CD14-positive monocyte (primary cell): ENCODE results near the gene GP1BA. TPM values are rescaled to one million over a fixed set of nuclear protein-coding genes. Genes with fewer than 3 reads are reported as not detected.

Experiments used
- DNase-seq, 3 donors: peaks; one replicate each; pipeline ENCODE4 v3.0.0-alpha.2; 2011 to 2022
- H2AFZ ChIP-seq: 2 replicates; pipeline ENCODE4 v1.6.0; 2012; ENCODE audit warnings: mild to moderate bottlenecking, low read depth, low read length, inconsistent platforms; ENCODE audit not compliant: insufficient read depth, poor library complexity, severe bottlenecking
- H3K27ac ChIP-seq, 2 donors: 1 replicate in 1 of 2; 2 replicates in 1 of 2; pipeline ENCODE4 v1.5.1; 2012 to 2013; ENCODE audit warnings: low read length in 2 of 2, control low read depth in 1 of 2, inconsistent platforms in 1 of 2, low read depth in 1 of 2, mild to moderate bottlenecking in 1 of 2
- H3K27me3 ChIP-seq, 2 donors: one replicate each; pipeline versions ENCODE4 v1.6.0 to v1.6.1; 2011 to 2013; ENCODE audit warnings: low read length in 2 of 2; ENCODE audit not compliant: control insufficient read depth in 2 of 2, insufficient read depth in 2 of 2
- H3K36me3 ChIP-seq, 2 donors: replicated peaks in 1 of 2; 1 replicate in 1 of 2; 2 replicates in 1 of 2; pipeline versions ENCODE4 v1.5.1 to v1.6.1; 2012 to 2013; ENCODE audit warnings: low read length in 2 of 2, control low read depth in 1 of 2, inconsistent platforms in 1 of 2, mild to moderate bottlenecking in 1 of 2; ENCODE audit not compliant: insufficient read depth in 2 of 2, control insufficient read depth in 1 of 2
- H3K4me1 ChIP-seq, 2 donors: 1 replicate in 1 of 2; 2 replicates in 1 of 2; pipeline versions ENCODE4 v1.5.1 to v1.6.1; 2012 to 2013; ENCODE audit warnings: low read length in 2 of 2, control low read depth in 1 of 2, inconsistent platforms in 1 of 2, mild to moderate bottlenecking in 1 of 2, moderate library complexity in 1 of 2; ENCODE audit not compliant: insufficient read depth in 2 of 2, control insufficient read depth in 1 of 2
- H3K4me2 ChIP-seq: replicated peaks from 2 replicates; pipeline ENCODE3; 2012; ENCODE audit warnings: low read length, moderate library complexity, mild to moderate bottlenecking; ENCODE audit not compliant: poor library complexity, severe bottlenecking; ENCODE audit errors: extremely low read depth
- H3K4me3 ChIP-seq, 3 experiments: fragments of 200-600 bp in 1 of 3; sonication (generic) in 1 of 3; replicated peaks in 1 of 3; 1 replicate in 2 of 3; 2 replicates in 1 of 3; pipeline ENCODE4 v1.5.1; 2011 to 2013; ENCODE audit warnings: low read length in 3 of 3, mild to moderate bottlenecking in 3 of 3, control low read depth in 2 of 3, low read depth in 2 of 3, inconsistent platforms in 1 of 3, moderate library complexity in 1 of 3
- H3K79me2 ChIP-seq: 2 replicates; pipeline ENCODE4 v1.6.0; 2012; ENCODE audit warnings: mild to moderate bottlenecking, control low read depth, inconsistent platforms, low read length, moderate library complexity; ENCODE audit not compliant: insufficient read depth
- H3K9ac ChIP-seq: 2 replicates; pipeline ENCODE4 v1.6.0; 2017; ENCODE audit warnings: low read length, mild to moderate bottlenecking; ENCODE audit not compliant: insufficient read depth, poor library complexity, severe bottlenecking
- H3K9me3 ChIP-seq, 2 donors: replicated peaks in 1 of 2; 1 replicate in 1 of 2; 2 replicates in 1 of 2; pipeline versions ENCODE4 v1.5.1 to v1.6.1; 2012 to 2013; ENCODE audit warnings: low read length in 2 of 2, control low read depth in 1 of 2; ENCODE audit not compliant: control insufficient read depth in 1 of 2, insufficient read depth in 1 of 2
- H4K20me1 ChIP-seq: 2 replicates; pipeline ENCODE4 v1.6.0; 2012; ENCODE audit warnings: mild to moderate bottlenecking, low read length, control low read depth, moderate library complexity; ENCODE audit not compliant: insufficient read depth
- H3K27ac Mint-ChIP-seq, 7 donors: one replicate each; pipeline ENCODE4 v1.8.0; 2020; ENCODE audit warnings: mild to moderate bottlenecking in 7 of 7, mixed read lengths in 7 of 7, moderate library complexity in 6 of 7, inconsistent platforms in 2 of 7
- H3K27me3 Mint-ChIP-seq, 3 donors: one replicate each; pipeline ENCODE4 v1.8.0; 2021 to 2022; ENCODE audit warnings: low read depth in 3 of 3, mild to moderate bottlenecking in 3 of 3, mixed read lengths in 3 of 3, moderate library complexity in 3 of 3, inconsistent platforms in 1 of 3
- H3K36me3 Mint-ChIP-seq, 2 donors: one replicate each; pipeline ENCODE4 v1.8.0; 2020; ENCODE audit warnings: mixed read lengths in 2 of 2, inconsistent platforms in 1 of 2, mild to moderate bottlenecking in 1 of 2
- H3K4me1 Mint-ChIP-seq: one replicate; pipeline ENCODE4 v1.8.0; 2020; ENCODE audit warnings: mild to moderate bottlenecking, mixed read lengths
- H3K4me3 Mint-ChIP-seq, 2 donors: one replicate each; pipeline ENCODE4 v1.8.0; 2020; ENCODE audit warnings: mild to moderate bottlenecking in 2 of 2, mixed read lengths in 2 of 2, moderate library complexity in 1 of 2
- H3K9me3 Mint-ChIP-seq, 7 donors: one replicate each; pipeline ENCODE4 v1.8.0; 2020 to 2022; ENCODE audit warnings: mixed read lengths in 7 of 7, mild to moderate bottlenecking in 6 of 7, moderate library complexity in 6 of 7, inconsistent platforms in 2 of 7
- WGBS: methylation state at CpG from one replicate; pipeline ENCODE4 v1.1.5; 2013; ENCODE audit warnings: missing lambda C conversion rate; ENCODE audit not compliant: insufficient coverage; 5-methylcytosine and 5-hydroxymethylcytosine counted together
- intact Hi-C, 2 donors: fragments of 100-400 bp; cut with micrococcal nuclease; formaldehyde crosslinking; loops; one replicate each; pipeline versions ENCODE4 v1.15.0 to v1.15.1; 2023
- polyA plus RNA-seq, 3 donors: library from polyadenylated mRNA; depleted of rRNA in 1 of 3; unstranded in 2 of 3; stranded (reverse) in 1 of 3; fragments of 300-500 nt in 2 of 3; fragments of >200 nt in 1 of 3; fragmentation: Illumina TruSeq in 2 of 3; gene quantifications; 1 replicate in 2 of 3; 2 replicates in 1 of 3; pipeline ENCODE4 v1.2.3, GENCODE V29; 2012 to 2021
- TF ChIP-seq, protein P1 (sequence below): fragments of 200-600 bp; IDR thresholded peaks from one replicate; pipeline ENCODE4 v1.8.0; 2022; ENCODE audit warnings: antibody characterized with exemption, mild to moderate bottlenecking

The GP1BA gene
- polyA plus RNA-seq, 3 donors = 0.24 to 0.29 TPM; not detected in 1

DNA sequence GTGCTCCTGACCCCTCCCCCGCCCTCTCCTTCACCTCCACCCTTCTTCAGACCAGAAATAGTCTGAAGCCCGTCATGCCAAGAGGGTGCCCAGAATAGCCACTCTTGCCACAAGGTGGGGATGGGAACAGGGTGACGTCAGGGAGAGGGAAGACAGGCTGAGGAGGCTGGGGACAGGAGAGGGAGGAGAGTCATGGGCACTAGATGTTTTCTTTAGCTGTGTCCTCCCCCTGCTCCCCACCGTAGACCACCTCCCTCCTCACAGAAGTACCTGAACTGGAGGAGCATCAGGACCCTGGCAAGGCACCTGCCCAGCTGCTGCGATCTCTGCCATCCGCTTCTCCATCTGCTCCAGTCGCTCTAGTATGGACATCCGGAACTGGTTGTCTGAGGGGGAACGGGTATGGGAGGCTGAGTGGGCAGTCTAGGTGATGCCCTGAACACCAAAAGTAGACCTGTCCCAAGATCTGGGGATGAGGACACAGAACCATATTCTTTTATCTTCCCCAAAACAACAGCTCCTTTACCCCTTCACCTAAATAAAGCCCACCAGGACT, 42.1 kb downstream of the GP1BA start:
- peaks cover 62% of the 10 kb centered on the region for H3K4me1 Mint-ChIP-seq
- Histone ChIP-seq H3K4me2 (peak overlapping the region; percentile 62), H3K9ac (no peak overlapping the region), H4K20me1 (peaks cover 6% of the 10 kb centered on the region), H3K27me3 (no peaks in the 10 kb centered on the region), H3K79me2 (peaks cover 22% of the 10 kb centered on the region), H3K27ac (peak overlapping the region; percentile 46 to 60), H2AFZ (no peak overlapping the region), H3K4me3 (peak overlapping the region in 1 of 3 experiments; percentile 60), H3K36me3 (peaks cover 58 to 85% of the 10 kb centered on the region in 2 donors), H3K9me3 (no peaks in the 10 kb centered on the region), H3K4me1 (peaks cover 44 to 54% of the 10 kb centered on the region in 2 donors)
- peaks cover 79 to 97% of the 10 kb centered on the region in 2 donors for H3K36me3 Mint-ChIP-seq
- peaks cover 0 to 2% (median 2%) of the 10 kb centered on the region in 3 donors for H3K27me3 Mint-ChIP-seq
- WGBS = 100% methylated on average over 3 of the region's 9 CpGs
- peak overlapping the region; percentile 68 to 90 (median 82) for H3K27ac Mint-ChIP-seq
- TF ChIP-seq, protein P1, sequence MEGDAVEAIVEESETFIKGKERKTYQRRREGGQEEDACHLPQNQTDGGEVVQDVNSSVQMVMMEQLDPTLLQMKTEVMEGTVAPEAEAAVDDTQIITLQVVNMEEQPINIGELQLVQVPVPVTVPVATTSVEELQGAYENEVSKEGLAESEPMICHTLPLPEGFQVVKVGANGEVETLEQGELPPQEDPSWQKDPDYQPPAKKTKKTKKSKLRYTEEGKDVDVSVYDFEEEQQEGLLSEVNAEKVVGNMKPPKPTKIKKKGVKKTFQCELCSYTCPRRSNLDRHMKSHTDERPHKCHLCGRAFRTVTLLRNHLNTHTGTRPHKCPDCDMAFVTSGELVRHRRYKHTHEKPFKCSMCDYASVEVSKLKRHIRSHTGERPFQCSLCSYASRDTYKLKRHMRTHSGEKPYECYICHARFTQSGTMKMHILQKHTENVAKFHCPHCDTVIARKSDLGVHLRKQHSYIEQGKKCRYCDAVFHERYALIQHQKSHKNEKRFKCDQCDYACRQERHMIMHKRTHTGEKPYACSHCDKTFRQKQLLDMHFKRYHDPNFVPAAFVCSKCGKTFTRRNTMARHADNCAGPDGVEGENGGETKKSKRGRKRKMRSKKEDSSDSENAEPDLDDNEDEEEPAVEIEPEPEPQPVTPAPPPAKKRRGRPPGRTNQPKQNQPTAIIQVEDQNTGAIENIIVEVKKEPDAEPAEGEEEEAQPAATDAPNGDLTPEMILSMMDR = no peak
- intact Hi-C loops = no loop called here
- H3K4me3 Mint-ChIP-seq = no peak overlapping the region
- no peak for DNase-seq
- no peaks in the 10 kb centered on the region for H3K9me3 Mint-ChIP-seq

DNA sequence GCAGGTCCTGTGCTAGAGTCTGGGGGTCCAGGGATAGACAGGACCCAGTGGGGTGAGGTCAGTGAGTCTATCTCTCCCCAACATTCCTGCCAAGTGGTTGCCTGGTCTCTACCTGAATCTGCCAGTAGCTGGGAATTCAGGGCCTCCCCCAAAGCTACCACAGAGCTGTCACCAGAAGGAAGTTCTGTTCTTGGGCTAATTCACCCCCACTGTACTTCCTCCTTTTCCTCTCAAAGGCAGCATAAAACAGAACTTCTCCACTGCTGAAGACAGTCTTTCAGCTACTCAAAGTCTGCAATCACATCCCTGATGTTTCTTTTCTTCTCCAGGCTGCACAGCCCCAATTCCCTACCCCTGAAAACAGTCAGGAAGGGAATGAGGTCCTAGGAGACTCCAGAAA, 46.6 kb downstream of the GP1BA start:
- H4K20me1 ChIP-seq = peaks cover 12% of the 10 kb centered on the region
- peak overlapping the region in 1 of 3 experiments; percentile 49 for H3K4me3 ChIP-seq
- H3K36me3 Mint-ChIP-seq = peaks cover 74 to 98% of the 10 kb centered on the region in 2 donors
- H3K27me3 Mint-ChIP-seq = no peaks in the 10 kb centered on the region
- TF ChIP-seq, protein P1 = no peak
- peak overlapping the region; percentile 79 to 92 (median 88) for H3K27ac Mint-ChIP-seq
- H3K4me3 Mint-ChIP-seq = peak overlapping the region; percentile 34 to 70
- H3K4me1 ChIP-seq = peaks cover 66 to 68% of the 10 kb centered on the region in 2 donors
- H3K36me3 ChIP-seq = peaks cover 39 to 77% of the 10 kb centered on the region in 2 donors
- H3K79me2 ChIP-seq = peaks cover 6% of the 10 kb centered on the region
- peaks cover 77% of the 10 kb centered on the region for H3K4me1 Mint-ChIP-seq
- H3K9me3 ChIP-seq = no peaks in the 10 kb centered on the region
- peak overlapping the region; percentile 30 to 78 for H3K27ac ChIP-seq
- H3K27me3 ChIP-seq = no peaks in the 10 kb centered on the region
- DNase-seq = peak; percentile 61 to 86 (median 77)
- peaks cover 0 to 2% (median 0%) of the 10 kb centered on the region in 7 donors for H3K9me3 Mint-ChIP-seq
- intact Hi-C loops = loop anchor here in 1 of 2 donors (5.0 kb wide), 2 partner anchors 41 to 66 kb away; no protein-coding TSS in a partner anchor
- no peak overlapping the region for H2AFZ ChIP-seq
- H3K4me2 ChIP-seq = peak overlapping the region; percentile 58
- H3K9ac ChIP-seq = peak overlapping the region; percentile 10
